Fibroblast of skin of left quadriceps (primary cell): ENCODE data around the gene RBMS1.

Experiments
- DNase-seq, 2 experiments: peaks; one replicate each; pipeline ENCODE4 v3.0.0-alpha.2; 2013; ENCODE audit warnings: low read depth in 2 of 2

RBMS1 gene

DNA sequence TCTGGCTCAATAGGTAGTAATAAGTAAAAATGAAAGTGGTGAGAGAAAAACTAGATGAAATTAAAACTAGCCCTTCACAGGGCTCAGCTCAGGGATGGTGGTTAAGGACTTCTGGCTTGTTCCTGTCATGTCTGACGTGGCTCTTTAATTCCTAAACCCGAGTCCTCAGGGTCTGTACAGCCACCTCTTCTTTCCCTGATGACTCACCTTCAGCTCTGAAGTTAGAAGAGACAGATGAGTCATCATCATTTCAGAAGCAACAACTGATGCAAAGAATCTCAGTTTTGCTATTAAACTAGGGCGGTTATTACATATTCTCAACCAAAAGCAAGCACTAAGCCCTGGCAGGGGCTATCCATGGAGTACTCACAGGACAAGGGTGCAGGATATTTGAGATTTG, 269.5 kb downstream of the RBMS1 start:
- peak; percentile 88 to 89 for DNase-seq

DNA sequence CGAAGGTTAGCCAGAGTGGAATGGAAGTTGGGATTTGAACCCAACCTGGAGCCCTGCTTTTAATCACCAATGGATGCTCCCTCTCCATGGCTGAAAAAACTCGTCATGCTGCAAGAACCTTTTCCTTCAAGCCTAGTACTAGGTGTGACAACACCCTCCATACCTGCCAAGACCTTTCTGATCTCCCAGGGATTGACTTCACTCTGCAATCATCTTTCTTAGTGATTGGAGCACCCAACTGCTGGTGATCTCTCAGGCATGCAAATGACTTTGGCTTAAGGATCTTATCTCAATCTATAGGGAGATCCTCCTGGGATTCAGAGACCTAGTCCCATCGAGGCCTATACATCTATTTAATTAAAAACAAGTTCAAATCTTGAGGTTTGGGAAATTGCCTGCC, 270.0 kb downstream of the RBMS1 start:
- DNase-seq, result no peak

GRCh38 chr2:160222546-160223283, 270.9 kb downstream of the RBMS1 start:
- no peak for DNase-seq
